Measurements from ENCODE around the gene SLIT3. TPM values are rescaled to one million over a fixed set of nuclear protein-coding genes. Genes with fewer than 3 reads are reported as not detected.

SLIT3 gene
- total and polyA plus RNA-seq, 2 donors from 2014 or later: 14.5 to 54.1 TPM

DNA sequence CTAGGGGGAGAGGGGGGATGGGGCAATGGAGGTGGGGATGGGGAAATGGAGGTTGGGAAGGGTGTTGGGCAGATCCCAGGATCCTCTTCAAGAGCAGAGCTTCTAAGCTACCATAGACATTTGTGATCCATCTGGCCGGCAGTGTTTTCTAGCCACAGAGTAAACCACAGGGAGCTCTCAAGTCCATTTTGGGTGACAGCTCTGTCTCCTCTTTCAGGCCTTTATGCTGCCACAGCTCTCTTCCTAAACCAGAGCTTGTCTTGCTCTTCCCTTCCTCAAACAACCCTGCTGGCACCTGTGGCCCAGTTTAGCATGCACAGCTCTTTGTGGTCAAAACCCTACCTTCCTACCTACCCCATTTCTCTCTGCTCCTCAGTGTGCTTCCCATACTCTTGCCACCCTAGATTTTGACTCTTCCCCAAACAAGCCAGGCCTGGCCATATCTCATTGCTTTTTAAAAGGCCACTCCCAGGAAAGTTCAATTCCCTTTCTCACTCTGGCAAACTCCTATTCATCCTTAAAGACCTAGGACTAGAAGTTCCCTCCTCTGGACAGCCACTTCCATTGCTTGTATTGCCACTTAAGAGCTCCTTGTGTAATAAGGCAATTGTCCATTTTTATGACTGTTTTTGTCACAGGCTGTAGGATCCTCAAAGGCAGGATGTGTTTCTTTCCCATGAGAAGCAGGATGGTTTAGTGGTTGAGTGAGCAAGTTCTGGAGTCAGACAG is 637.5 kb downstream of the SLIT3 start:
- Histone ChIP-seq H3K27ac (ENCODE audit: low read depth in 2 of 2, low read length in 2 of 2) (no peak overlapping the region), H3K4me1 (ENCODE audit: control insufficient read depth in 2 of 3, insufficient read depth in 2 of 3, low read depth in 1 of 3, low read length in 3 of 3) (no peaks in the 10 kb centered on the region), H3K27me3 (ENCODE audit: control insufficient read depth, insufficient read depth, low read length) (no peaks in the 10 kb centered on the region), H3K4me3 (ENCODE audit: low read length in 3 of 3) (no peak overlapping the region), H3K36me3 (ENCODE audit: control insufficient read depth in 2 of 3, insufficient read depth in 3 of 3, low read length in 3 of 3) (no peaks in the 10 kb centered on the region), H3K9me3 (ENCODE audit: control insufficient read depth in 2 of 3, insufficient read depth in 1 of 3, low read length in 3 of 3) (no peaks in the 10 kb centered on the region), H3K9ac (ENCODE audit: low read length in 3 of 3) (no peak overlapping the region)
- no peak for DNase-seq
- TF ChIP-seq, protein P1, sequence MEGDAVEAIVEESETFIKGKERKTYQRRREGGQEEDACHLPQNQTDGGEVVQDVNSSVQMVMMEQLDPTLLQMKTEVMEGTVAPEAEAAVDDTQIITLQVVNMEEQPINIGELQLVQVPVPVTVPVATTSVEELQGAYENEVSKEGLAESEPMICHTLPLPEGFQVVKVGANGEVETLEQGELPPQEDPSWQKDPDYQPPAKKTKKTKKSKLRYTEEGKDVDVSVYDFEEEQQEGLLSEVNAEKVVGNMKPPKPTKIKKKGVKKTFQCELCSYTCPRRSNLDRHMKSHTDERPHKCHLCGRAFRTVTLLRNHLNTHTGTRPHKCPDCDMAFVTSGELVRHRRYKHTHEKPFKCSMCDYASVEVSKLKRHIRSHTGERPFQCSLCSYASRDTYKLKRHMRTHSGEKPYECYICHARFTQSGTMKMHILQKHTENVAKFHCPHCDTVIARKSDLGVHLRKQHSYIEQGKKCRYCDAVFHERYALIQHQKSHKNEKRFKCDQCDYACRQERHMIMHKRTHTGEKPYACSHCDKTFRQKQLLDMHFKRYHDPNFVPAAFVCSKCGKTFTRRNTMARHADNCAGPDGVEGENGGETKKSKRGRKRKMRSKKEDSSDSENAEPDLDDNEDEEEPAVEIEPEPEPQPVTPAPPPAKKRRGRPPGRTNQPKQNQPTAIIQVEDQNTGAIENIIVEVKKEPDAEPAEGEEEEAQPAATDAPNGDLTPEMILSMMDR (IDR thresholded peaks at IDR 0.05; ENCODE audit: borderline replicate concordance, extremely low read depth, insufficient read depth): no peak
- intact Hi-C loops (cut with DNase I): no loop called here
- FAIRE-seq: no peak

DNA sequence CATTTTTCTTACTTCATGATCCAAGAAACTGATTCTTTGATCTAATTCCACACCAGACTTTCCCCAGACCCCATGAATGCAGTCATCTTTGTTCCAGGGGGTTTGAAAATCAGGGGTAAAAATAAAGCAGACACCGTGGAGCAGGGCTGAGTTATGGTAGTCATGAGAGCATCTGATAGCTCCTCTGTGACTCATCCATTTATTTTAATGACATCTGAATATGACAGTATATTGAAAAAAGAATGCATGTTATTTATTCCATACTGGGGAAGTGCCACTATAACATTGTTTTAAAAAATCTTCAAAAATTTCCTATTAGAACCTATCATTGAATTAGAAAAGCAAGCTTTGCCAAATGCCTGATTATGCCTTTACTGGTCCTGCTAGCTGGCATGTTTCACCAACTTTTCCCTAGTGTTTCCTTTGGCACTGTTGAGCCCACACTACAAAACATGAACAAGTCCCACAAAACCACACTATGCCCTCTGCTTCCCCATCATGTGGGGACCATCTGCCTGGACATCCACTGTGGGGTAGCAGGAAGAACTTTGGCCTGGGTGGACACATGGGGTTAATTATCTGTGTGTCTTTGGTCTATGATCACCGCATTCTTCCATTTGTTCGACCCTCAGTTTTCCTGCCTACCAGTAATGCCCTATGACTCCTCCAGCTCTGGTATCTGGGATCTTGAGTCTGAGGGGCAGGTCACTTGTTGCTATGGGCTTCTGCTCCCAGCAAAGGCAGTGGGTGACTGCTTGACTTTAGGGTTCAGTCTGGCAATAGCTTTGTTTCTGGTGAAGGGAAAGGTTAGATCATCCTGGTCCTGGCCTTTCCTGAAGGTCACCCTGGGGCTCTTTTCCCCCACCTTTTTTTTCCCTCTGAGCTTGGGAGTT is 639.1 kb downstream of the SLIT3 start:
- FAIRE-seq (no peak), DNase-seq (no peak)
- Histone ChIP-seq H3K4me3 (ENCODE audit: low read length in 3 of 3) (no peak overlapping the region), H3K9ac (ENCODE audit: low read length in 3 of 3) (no peak overlapping the region), H3K36me3 (ENCODE audit: control insufficient read depth in 2 of 3, insufficient read depth in 3 of 3, low read length in 3 of 3) (no peaks in the 10 kb centered on the region), H3K27me3 (ENCODE audit: control insufficient read depth, insufficient read depth, low read length) (no peaks in the 10 kb centered on the region), H3K27ac (ENCODE audit: low read depth in 2 of 2, low read length in 2 of 2) (no peak overlapping the region), H3K9me3 (ENCODE audit: control insufficient read depth in 2 of 3, insufficient read depth in 1 of 3, low read length in 3 of 3) (no peaks in the 10 kb centered on the region), H3K4me1 (ENCODE audit: control insufficient read depth in 2 of 3, insufficient read depth in 2 of 3, low read depth in 1 of 3, low read length in 3 of 3) (no peaks in the 10 kb centered on the region)
- TF ChIP-seq, protein P1 (IDR thresholded peaks at IDR 0.05; ENCODE audit: borderline replicate concordance, extremely low read depth, insufficient read depth): no peak
- intact Hi-C loops (cut with DNase I): no loop called here

DNA sequence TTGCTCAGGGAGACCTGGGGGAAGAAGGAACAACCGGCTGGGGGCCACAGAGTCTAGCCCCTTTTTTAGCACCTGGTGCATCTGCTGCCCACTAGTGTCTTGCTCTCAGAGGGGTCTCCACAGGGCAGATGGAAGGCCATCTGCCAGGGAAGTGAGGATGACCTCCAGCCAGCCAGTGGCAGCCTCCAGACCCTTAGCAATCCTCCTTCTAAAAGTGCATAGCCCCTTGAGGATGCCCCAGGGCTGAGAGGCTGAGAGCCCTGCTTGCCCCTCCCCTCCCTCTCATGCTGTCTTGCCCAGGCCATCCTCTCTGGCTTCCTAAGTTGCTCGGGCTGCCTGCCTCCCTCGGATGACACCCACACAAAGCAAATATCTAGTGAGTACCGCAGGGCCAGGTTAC is 640.2 kb downstream of the SLIT3 start:
- no peaks in the 10 kb centered on the region for H3K36me3 ChIP-seq (ENCODE audit: control insufficient read depth in 2 of 3, insufficient read depth in 3 of 3, low read length in 3 of 3)
- DNase-seq: no peak
- TF ChIP-seq, protein P1 (IDR thresholded peaks at IDR 0.05; ENCODE audit: borderline replicate concordance, extremely low read depth, insufficient read depth): no peak
- H3K27me3 ChIP-seq (ENCODE audit: control insufficient read depth, insufficient read depth, low read length): no peaks in the 10 kb centered on the region
- intact Hi-C loops (cut with DNase I): no loop called here
- H3K27ac ChIP-seq (ENCODE audit: low read depth in 2 of 2, low read length in 2 of 2): no peak overlapping the region
- H3K9me3 ChIP-seq (ENCODE audit: control insufficient read depth in 2 of 3, insufficient read depth in 1 of 3, low read length in 3 of 3): no peaks in the 10 kb centered on the region
- no peak overlapping the region for H3K9ac ChIP-seq (ENCODE audit: low read length in 3 of 3)
- H3K4me3 ChIP-seq (ENCODE audit: low read length in 3 of 3): no peak overlapping the region
- no peak for FAIRE-seq
- no peaks in the 10 kb centered on the region for H3K4me1 ChIP-seq (ENCODE audit: control insufficient read depth in 2 of 3, insufficient read depth in 2 of 3, low read depth in 1 of 3, low read length in 3 of 3)
